IPS DF 6.9 (cell line): ENCODE measurements around the gene PFKM.

ENCODE experiments used
- DNase-seq: peaks from one replicate; pipeline ENCODE4 v3.0.0-alpha.2; 2013; ENCODE audit warnings: low read depth, low spot score
- H3K27ac ChIP-seq: one replicate; pipeline ENCODE4 v1.5.1; 2013; ENCODE audit warnings: low read length, control low read depth
- H3K27me3 ChIP-seq: 2 replicates; pipeline ENCODE4 v1.6.1; 2013; ENCODE audit warnings: mild to moderate bottlenecking, low read length; ENCODE audit not compliant: control insufficient read depth, insufficient read depth
- H3K36me3 ChIP-seq: 2 replicates; pipeline ENCODE4 v1.6.1; 2013; ENCODE audit warnings: low read length; ENCODE audit not compliant: control insufficient read depth, insufficient read depth
- H3K4me1 ChIP-seq: 2 replicates; pipeline ENCODE4 v1.6.1; 2013; ENCODE audit warnings: low read length; ENCODE audit not compliant: control insufficient read depth, insufficient read depth
- H3K4me3 ChIP-seq: 2 replicates; pipeline ENCODE4 v1.5.1; 2013; ENCODE audit warnings: mild to moderate bottlenecking, low read length
- H3K9me3 ChIP-seq: 2 replicates; pipeline ENCODE4 v1.6.1; 2013; ENCODE audit warnings: low read length, inconsistent platforms; ENCODE audit not compliant: control insufficient read depth, insufficient read depth
- WGBS: extraction: QIAGEN DNeasy Blood & Tissue Kit; methylation state at CpG from one replicate; pipeline ENCODE4 v1.1.7; 2013; ENCODE audit warnings: mixed read lengths, missing lambda C conversion rate; ENCODE audit not compliant: insufficient read length, insufficient coverage; 5-methylcytosine and 5-hydroxymethylcytosine counted together

Gene PFKM

DNA sequence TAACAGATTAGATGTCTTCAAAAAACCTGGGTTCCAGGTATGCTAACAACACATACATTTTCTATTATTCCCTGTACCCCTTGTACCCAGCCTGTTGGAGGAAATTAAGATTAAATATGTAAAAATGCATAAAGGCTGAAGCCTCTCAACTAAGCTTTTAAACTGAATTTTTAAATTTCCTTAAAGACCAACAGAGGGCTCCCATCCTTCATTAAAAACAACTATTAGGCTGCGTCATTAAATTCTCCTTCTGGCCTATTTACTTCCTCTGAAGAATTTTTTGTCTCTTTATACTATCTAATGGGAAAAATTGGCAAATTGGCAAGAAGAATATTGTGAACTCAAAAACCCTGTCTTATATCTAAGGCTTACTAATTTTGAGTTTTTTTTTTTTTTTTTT, 35.1 kb upstream of the PFKM start:
- peaks cover 8% of the 10 kb centered on the region; the same call in 1 of the 2 replicates for H3K36me3 ChIP-seq
- H3K27ac ChIP-seq = no peak overlapping the region
- no peaks in the 10 kb centered on the region for H3K9me3 ChIP-seq
- no peaks in the 10 kb centered on the region for H3K27me3 ChIP-seq
- H3K4me3 ChIP-seq = no peak overlapping the region
- DNase-seq = no peak
- no CpG with 5 or more reads among the region's 1 CpG for WGBS
- no peaks in the 10 kb centered on the region for H3K4me1 ChIP-seq

DNA sequence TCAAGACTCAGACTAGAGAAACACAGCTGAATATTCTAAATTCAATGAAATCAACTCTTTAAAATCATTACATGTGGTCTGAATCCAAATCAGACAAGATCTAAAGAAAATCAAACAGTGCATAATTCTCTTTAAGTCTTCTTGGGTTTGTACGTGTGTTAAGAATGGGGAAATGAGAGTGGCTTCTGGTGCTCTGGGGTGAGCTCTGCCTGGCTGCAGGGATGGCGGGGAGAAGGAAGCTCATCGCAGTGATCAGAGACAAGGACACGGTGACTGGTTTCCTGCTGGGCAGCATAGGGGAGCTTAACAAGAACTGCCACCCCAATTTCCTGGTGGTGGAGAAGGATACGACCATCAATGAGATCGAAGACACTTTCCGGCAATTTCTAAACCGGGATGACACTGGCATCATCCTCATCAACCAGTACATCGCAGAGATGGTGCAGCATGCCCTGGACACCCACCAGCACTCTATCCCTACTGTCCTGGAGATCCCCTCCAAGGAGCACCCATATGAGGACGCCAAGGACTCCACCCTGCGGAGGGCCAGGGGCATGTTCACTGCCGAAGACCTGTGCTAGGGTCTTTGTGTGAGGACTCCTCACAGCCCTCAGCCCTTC, 34.2 kb upstream of the PFKM start:
- H3K36me3 ChIP-seq = peaks cover 8% of the 10 kb centered on the region; the same call in 1 of the 2 replicates
- no peaks in the 10 kb centered on the region for H3K4me1 ChIP-seq
- no peaks in the 10 kb centered on the region for H3K27me3 ChIP-seq
- no peak for DNase-seq
- no peak overlapping the region for H3K4me3 ChIP-seq
- no peaks in the 10 kb centered on the region for H3K9me3 ChIP-seq
- H3K27ac ChIP-seq = no peak overlapping the region
- no CpG with 5 or more reads among the region's 12 CpGs for WGBS

DNA sequence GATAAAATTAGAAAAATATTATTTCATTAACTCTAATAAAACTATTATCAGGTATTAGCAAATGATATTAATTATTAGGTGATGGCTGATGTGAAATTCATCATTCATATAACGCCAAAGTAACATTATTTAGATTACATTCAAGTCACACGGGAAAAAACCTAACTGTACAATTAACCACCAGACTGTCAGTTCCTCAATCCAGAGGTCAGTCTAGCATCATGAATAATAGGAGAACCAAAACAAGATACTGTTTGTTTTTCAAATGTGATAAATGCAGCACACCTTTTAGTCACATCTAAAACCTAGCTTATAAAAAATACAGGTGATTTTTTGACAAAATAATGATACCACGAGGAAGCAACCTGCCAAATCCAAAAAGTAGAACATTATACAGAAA, 32.8 kb upstream of the PFKM start:
- no peak overlapping the region for H3K27ac ChIP-seq
- peaks cover 8% of the 10 kb centered on the region; the same call in 1 of the 2 replicates for H3K36me3 ChIP-seq
- no peak for DNase-seq
- WGBS = no CpG with 5 or more reads among the region's 3 CpGs
- H3K9me3 ChIP-seq = no peaks in the 10 kb centered on the region
- no peaks in the 10 kb centered on the region for H3K4me1 ChIP-seq
- H3K4me3 ChIP-seq = no peak overlapping the region
- no peaks in the 10 kb centered on the region for H3K27me3 ChIP-seq

DNA sequence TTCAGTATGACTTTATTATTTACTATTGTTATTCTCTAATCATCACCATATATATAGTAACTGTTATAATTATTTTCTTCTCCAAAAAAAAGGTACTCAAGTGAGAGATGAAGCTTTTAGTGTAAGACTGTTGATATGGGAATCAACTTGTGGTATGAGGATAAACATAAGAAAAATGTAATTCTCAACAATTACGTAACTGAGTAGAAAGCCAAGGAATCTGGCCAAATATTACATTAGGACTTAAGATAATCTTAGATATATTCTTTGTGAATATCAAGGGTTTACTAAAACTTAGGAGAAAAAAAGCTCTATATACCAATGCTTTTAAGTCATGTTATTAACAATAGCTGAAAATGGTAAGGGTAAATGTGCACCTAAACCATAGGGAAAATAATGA, 26.6 kb upstream of the PFKM start:
- Histone ChIP-seq H3K36me3 (no peaks in the 10 kb centered on the region), H3K4me3 (no peak overlapping the region), H3K9me3 (no peaks in the 10 kb centered on the region), H3K27me3 (no peaks in the 10 kb centered on the region), H3K4me1 (no peaks in the 10 kb centered on the region), H3K27ac (no peak overlapping the region)
- no peak for DNase-seq
- WGBS = no CpG with 5 or more reads among the region's 1 CpG

DNA sequence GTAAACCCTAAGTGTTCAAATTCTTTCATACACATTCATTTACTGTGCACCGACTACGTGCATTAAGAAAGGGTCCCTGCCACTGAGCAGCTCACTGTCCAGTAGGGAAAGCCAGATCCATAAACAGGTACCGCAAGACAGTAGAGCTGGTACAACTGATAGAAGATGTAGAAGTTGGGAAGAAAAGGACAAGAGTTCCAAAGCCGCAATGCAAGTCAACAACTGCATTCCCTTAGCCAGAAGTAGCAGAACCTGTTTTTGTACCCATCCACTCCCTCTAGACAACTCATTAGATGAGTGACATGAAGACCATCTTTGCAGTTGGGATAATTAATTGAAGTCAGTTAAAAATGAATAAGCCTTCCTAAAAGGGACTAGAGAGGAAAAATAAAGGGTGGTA, 14.6 kb upstream of the PFKM start:
- H3K4me3 ChIP-seq = no peak overlapping the region
- H3K27ac ChIP-seq = no peak overlapping the region
- WGBS = 100% methylated on average over 2 of the region's 4 CpGs

DNA sequence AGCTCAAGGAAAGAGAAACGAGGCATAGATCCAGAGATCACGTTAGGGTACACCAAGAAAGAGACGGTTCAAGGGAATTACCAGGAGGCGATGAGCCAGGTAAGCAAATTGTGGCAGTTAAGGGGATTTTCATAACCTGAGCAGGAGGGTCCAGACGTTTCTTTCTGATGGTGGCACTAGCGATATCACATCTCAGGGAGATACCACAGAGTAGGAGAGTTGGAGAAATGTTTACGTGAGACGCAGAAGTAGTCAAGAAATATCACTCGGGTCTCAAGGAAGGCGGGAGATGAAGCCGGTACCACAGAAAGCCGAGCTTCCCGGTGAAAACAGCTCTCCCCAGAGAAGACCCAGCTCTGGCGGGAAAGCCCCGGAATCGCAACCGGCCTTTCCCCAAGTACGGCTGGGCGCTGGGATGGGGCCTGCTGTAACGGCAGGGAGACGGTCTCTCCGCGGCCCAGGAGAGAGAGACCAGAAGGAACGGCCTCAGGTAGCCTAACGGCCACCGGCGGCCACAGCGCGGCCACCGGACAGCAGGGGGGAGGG, 13.8 kb upstream of the PFKM start:
- DNase-seq = no peak
- Histone ChIP-seq H3K27ac (peak overlapping the region; percentile 2), H3K4me1 (peaks cover 2% of the 10 kb centered on the region; the same call in 1 of the 2 replicates), H3K4me3 (peak overlapping the region; percentile 92), H3K27me3 (no peaks in the 10 kb centered on the region), H3K9me3 (no peaks in the 10 kb centered on the region), H3K36me3 (no peaks in the 10 kb centered on the region)
- WGBS = no CpG with 5 or more reads among the region's 30 CpGs

More for the DNA sequence above, 14.6 kb upstream of the PFKM start:
- Histone ChIP-seq H3K36me3 (no peaks in the 10 kb centered on the region), H3K27me3 (no peaks in the 10 kb centered on the region), H3K4me1 (peaks cover 2% of the 10 kb centered on the region; the same call in 1 of the 2 replicates), H3K9me3 (no peaks in the 10 kb centered on the region)
- DNase-seq = no peak

DNA sequence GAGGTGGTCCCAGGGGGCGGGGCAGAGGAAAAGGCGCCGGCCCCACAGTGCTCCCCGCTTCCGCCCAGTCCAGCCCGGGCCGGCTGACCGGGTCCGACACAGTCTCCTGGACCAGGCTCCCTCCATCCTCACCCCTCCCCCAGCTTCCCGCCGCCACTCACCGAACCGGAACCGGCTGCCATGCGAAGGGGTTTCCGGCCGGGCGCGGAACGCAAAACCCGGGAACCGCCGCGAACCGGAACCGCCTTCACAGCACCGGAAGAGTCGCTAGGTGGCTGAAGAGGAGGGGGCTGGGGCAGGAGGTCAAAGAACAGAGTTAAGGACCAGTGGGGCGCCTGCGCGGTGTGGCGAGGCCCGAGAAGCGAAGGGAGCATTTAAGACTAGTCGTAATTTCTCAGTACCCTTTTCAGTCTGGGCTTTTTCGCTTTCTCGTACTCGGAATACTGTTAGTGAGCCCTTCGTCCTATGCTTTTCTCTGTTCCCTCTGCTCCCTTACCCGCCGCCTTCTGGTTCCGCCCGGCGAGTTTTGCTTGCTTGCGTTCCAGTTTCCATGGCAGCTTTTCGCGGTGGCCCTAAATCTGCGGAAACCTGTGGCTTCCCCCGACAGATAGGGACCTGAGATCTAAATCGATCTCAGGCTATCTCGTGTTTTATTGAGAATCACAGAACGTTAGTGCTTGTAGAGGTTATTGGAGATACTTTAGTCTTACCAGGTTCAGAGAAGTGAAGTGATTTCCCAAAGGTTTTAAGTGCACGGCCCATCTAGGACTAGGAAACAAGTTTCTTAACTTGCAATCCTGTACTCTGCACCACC, 13.1 kb upstream of the PFKM start, which contains the start of gene SENP1:
SENP1 (minus strand) TSS at position 213 of the 814 bp plus-strand sequence. CDS start 4,607 bp downstream, outside the sequence.
- H3K4me1 ChIP-seq = peaks cover 2% of the 10 kb centered on the region; the same call in 1 of the 2 replicates
- H3K4me3 ChIP-seq = peak within 1 kb of the TSS; percentile 92
- no peaks in the 10 kb centered on the region for H3K27me3 ChIP-seq
- no CpG with 5 or more reads among the region's 53 CpGs for WGBS
- no peaks in the 10 kb centered on the region for H3K9me3 ChIP-seq
- peak; percentile 70 for DNase-seq
- H3K36me3 ChIP-seq = no peaks in the 10 kb centered on the region
- H3K27ac ChIP-seq = peak within 1 kb of the TSS; percentile 2

DNA sequence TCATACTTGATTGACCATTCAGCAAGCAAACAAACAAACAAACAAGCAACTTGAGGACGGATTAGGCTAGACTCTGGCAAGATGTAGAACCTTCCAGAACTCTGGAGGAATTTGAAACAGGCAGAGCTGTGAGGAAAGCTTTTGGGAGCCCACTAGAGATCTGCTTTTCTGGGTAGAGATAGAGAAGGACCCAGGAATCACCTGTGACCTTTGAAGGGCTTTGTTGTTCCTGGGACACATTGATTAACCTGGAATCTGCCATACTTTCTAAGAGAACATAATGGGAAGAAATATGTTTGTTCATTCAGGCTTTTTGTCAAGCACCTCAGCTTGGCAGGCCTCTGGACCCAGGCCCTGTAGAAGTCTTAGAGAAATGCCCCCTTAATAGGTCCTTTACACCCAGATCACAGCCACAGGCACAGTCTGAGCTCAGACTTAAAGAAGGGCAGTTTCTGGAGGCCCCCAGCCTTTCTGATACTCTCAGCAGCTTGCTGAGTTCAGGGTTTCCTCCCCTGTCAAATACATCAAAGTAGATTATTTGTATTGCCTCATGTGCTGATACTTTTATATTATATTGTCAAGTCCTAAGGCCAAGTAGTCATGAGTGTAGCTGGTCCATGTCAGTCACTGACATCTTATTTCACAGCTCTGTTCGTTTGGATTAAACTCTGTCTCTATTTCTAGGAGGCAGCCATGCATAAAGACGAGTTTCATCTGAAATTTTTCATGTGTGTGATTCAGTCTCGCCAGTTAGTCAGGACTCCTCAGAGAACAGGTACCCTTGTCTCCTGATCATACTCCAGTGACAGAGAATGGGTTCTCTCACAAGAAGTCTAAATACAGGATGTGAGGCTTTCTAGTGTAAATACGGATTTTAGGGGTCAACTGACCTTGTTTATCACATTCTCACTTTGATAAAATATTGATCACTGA, 12.2 kb upstream of the PFKM start:
- Histone ChIP-seq H3K27me3 (no peaks in the 10 kb centered on the region), H3K4me3 (peak overlapping the region; percentile 92; the same call in 1 of the 2 replicates), H3K27ac (no peak overlapping the region), H3K9me3 (no peaks in the 10 kb centered on the region), H3K36me3 (no peaks in the 10 kb centered on the region), H3K4me1 (peaks cover 2% of the 10 kb centered on the region; the same call in 1 of the 2 replicates)
- WGBS = no CpG with 5 or more reads among the region's 5 CpGs
- DNase-seq = no peak

DNA sequence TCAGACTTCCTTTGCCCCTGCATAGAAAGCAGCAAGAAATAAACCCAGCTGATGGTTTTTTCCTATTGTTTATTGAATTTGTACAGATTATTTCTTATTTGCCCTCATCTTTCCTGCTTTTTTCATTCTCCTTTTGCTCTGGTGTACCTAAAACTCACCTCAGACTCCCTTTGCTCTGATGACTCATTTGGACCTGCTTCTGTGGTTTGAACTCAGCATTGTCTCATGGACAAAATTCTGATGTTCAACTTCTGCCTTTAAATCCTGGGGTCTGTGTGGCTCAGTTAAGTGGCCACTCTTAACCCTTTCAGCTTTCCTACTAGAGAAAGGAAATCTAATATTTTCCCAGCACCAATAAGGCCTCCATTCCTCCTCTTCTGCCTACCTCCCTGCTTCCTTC, 9.7 kb upstream of the PFKM start:
- no peak for DNase-seq
- Histone ChIP-seq H3K27me3 (no peaks in the 10 kb centered on the region), H3K27ac (no peak overlapping the region), H3K4me3 (no peak overlapping the region), H3K4me1 (peaks cover 2% of the 10 kb centered on the region; the same call in 1 of the 2 replicates), H3K36me3 (no peaks in the 10 kb centered on the region), H3K9me3 (no peaks in the 10 kb centered on the region)
